Posterior cingulate gyrus (tissue), 11 donors: ENCODE measurements around the gene DCAF4.

Source experiments
- DNase-seq, 10 donors: peaks; one replicate each; pipeline versions ENCODE4 v3.0.0 to v3.0.0-alpha.2; 2020 to 2021; ENCODE audit warnings: mixed read lengths in 3 of 10
- intact Hi-C: fragments of 100-400 bp; cut with DNase I; formaldehyde crosslinking; loops from one replicate; pipeline ENCODE4 v1.15.1; 2023

The DCAF4 gene, protein sequence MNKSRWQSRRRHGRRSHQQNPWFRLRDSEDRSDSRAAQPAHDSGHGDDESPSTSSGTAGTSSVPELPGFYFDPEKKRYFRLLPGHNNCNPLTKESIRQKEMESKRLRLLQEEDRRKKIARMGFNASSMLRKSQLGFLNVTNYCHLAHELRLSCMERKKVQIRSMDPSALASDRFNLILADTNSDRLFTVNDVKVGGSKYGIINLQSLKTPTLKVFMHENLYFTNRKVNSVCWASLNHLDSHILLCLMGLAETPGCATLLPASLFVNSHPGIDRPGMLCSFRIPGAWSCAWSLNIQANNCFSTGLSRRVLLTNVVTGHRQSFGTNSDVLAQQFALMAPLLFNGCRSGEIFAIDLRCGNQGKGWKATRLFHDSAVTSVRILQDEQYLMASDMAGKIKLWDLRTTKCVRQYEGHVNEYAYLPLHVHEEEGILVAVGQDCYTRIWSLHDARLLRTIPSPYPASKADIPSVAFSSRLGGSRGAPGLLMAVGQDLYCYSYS

DNA sequence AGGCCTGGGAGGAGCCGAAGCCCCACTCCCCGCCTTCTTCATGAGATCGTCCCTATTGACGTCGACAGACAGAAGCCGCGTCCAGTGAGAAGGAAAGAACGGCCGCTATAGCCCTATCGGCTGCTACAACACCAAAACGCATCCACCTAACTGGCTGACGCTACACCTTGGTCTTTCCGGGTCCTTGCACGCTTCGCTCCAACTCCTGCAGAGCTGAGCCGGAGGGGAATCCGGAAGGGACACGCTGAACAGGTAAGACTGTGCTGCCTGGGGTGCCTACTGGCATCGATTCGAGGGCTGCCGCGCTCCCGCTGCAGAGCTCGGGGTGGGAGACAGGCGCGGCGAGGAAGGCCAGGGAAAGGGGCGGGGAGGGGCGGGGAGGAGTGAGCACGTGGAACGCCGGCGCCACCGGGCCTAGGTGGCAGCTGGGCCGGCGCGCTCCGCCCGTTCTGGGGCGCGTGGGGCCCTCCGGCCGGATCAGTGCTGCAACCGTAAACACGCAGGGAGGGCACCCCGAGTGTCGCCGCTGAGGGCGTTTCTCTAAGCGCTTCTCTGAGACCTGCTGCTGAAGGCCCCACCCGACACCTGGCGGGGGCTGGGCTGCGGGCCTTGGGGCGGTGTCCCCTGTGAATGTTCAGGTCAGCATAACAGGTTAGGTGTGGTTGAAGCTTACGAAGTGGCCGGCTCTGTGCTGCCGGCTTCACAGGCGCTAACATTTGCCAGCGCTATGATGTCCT is at the start of gene DCAF4:
Gene DCAF4, plus strand, starts transcription at position 173 of the 737 bp plus-strand sequence. CDS start 11,515 bp downstream, outside the sequence.
- DNase-seq, result peak; percentile 85 to 99 (median 94)
- intact Hi-C loops, result no loop called here

DNA sequence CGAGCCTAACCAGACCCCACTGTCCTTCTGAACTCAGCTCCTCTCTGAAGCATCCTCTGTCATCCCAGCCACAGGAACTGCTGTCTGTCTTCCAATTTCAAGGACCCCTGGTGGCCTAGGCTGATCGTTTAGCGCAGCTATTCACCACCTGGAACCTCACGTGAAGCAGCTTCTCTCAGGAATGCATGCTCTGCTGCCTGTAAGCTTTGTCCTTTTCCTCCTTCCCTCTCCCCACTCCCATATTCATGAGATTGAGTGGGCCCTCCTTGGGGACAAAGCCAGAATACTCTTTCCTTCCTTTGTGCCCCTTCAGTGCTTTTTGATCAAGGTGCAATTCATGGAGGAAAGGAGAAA is 49.6 kb upstream of the DCAF4 start:
- no peak for DNase-seq
- intact Hi-C loops, result no loop called here

DNA sequence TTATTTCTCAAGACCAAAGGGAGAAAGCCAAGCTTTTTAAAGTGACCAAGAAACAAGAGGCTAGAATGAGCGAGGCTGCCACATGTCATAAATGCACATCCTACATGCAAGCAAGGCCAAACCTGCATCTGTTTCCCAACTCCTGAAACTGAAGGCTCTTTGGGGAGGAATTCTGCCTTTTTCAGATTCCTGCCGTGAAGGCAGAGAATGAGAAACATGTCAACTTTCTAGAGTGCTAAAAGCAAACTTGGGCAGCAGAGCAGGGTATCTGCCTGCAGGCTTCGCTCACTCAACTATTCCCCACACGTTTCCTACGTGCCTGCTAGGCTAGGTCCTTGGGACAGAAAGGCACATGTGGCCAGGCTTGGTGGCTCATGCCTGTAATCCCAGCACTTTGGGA is 47.5 kb upstream of the DCAF4 start:
- intact Hi-C loops, result no loop called here
- no peak for DNase-seq

DNA sequence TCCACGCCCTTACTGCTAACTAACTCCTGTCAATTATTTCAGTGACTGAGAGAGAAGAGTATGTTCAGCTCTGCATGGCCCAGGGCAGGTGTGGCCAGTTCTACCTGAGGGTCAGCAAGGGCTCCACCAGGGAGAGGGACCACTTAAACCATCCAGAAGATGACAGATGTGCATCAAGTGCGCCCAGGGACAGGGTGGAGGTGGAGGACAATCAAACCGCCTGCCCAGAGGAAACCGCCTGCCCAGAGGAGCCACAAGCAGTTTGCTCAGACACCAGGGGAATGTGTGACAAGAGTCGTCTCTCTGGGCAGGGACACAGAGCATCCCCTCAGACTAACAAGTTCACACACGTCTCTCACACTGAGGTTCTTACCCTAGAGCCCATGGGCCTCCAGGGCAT is 46.8 kb upstream of the DCAF4 start:
- intact Hi-C loops, result no loop called here
- DNase-seq, result no peak

DNA sequence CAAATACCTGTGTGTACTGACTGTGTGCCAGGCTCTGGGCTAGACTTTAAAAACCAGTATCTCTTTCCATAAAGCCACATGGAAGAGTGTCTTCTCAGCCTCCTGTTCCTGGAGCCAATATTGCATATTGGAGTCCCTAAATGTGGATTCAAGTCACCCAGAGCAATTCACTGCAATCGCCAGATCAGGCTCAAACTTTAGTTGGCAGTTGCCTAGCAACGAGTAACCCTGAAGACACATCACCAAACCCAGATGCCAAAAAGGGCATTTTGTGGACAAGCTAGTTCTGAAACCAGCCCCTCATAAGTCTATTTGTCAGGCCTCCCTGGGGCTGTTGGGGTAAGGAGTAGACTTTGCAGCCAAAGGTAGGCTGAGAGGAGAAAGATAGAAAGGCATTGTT is 46.1 kb upstream of the DCAF4 start:
- intact Hi-C loops, result no loop called here
- DNase-seq, result no peak

DNA sequence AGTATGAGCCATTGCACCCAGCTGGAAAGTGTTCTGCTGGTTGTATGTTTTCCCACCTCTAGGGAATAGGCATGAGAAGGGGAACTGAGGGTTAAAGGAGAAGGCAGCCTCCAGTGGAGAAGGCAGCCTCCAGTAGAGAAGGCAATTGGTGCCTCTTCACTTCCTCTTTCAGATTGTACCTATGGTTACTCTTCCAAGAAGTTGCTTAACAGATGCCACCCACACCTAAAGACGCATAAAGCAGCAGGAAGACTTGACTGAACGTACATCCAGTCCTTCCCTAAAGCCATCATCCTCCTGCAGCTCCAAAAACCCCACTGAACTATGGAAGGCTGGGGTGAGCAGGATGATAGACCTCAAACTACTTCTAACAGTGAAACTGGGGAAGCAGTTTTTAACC is 45.4 kb upstream of the DCAF4 start:
- no peak for DNase-seq
- intact Hi-C loops, result no loop called here

DNA sequence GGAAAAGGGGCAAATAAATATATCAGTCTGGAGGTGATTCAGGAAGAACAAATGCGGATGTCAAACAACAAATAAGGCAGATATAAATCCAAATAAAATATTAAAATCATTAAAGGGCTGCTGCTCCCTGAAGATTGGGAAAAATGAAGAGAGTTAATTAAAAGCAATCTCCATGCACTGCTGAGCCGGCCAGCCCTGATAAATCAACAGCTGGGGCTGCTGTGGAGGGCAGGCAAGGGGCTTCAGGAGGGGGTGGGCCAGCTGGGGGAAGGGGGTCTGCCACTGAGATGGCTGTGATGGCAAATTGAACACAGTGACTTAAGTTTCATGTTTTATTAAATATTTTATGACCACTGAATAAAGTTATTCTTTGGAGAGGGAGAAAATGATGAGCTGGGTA is 44.7 kb upstream of the DCAF4 start:
- no peak for DNase-seq
- intact Hi-C loops, result no loop called here

DNA sequence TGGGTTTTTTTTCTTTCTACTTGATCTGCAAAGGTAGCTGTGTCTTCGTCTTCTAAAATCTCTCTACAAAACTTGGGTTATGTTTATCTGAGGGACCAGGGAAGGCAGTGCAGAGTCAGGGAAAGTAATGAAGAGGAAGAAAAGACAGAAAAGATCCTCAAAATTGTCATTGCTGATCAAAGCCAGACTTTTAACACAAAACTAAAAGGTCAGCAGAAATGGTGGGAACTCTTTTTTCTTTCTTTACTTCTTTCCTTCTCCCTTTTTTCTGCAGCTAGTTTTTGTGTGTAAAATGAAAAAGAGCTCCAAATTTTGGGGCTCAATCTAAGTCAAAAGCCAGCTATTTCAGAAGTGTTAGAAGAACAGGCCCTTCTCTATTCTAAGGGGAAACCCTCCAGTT is 44.2 kb upstream of the DCAF4 start:
- intact Hi-C loops, result no loop called here
- no peak for DNase-seq

DNA sequence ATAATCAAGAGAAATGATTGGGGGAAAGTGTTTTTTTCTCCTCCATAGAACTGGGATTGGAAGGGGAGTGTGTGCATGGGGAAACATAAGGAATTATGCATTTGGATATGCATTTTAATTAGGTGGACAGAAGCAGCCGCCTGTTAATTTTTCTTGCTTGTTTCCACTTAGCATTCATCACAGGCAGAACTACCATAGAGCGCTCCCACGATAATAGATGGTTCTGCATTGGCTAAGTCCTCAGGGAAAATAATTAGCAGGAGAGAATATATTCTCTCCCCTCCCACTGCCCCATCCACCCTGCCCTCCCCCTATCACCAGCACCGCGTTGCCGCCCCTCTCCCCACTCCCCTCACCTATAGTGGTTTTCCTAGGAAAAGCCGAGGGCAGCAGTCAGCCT is 43.8 kb upstream of the DCAF4 start:
- no peak for DNase-seq
- intact Hi-C loops, result no loop called here

DNA sequence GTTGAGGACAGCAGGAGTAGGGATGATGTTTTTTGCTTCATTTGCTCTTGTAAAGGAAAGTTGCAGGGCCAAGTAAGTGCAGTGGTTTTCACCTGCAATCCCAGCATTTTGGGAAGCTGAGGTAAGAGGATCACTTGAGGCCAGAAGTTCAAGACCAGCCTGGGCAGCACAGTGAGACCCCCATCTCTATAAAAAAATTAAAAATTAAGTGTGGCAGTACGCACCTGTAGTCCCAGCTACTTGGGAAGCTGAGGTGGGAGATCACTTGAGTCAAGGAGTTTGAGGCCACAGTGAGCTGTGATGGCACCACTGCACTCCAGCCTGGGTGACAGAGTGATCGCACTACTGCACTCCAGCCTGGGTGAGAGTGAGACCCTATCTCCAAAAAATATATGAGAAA is 43.2 kb upstream of the DCAF4 start:
- intact Hi-C loops, result no loop called here
- no peak for DNase-seq

DNA sequence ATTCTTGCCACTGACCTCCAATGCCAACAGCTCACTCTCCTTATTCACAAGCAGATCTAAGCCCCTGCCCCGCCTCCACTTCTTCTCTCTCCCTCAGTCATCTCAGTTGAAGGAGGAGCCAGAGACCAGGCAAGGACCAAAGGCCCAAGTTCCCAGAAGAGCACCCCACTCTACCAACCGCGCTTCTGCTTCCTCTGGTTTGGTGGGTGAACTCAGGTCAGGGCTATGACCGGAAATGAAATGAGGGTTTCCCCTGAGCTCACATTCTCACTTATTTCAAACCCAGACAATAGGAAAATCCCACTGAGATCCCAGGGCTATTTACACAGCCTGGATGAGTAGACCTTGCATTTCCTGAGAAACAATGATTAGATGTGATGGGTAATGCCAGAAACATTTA is 42.3 kb upstream of the DCAF4 start:
- DNase-seq, result no peak

DNA sequence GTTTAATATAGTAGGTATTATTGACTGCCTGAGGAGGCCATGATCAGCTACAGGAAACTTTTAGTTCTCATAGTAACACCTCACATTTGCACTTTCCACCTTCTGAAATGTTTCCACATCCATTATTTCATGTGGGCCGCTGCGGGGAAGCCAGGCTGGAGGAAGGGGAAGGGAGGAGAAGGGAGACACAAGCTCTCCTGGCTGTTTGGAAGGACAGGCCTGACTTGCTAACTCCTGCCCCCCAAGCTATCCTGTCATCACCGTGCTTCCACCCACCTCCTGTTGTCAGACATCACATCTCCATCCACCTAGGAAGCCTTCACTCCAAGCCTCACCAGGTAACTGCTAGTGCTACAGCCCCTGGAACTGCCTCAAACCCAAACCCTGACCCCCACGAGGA is 41.9 kb upstream of the DCAF4 start:
- DNase-seq, result no peak
- intact Hi-C loops, result no loop called here

More for the DNA sequence above, 42.3 kb upstream of the DCAF4 start:
- intact Hi-C loops, result no loop called here

DNA sequence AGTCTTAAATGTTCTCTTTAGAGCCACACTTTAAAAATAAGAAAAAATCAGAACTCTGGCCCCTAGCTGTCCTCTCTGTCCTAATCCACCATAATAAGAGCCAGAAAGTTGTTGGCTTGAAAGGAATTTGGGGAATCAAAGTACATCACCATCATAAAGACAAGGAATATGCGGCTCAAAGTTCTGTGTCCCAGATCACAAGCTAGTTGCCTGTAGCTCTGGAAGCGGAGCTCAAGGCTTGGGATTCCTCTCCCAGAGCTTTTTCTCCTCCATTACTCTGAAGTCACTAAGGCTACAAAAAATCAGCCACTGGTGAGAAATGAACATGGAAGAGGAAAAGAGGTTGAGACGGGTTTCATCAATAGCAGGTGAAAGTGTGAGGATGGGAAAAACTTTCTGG is 38.8 kb upstream of the DCAF4 start:
- intact Hi-C loops, result no loop called here
- DNase-seq, result no peak

DNA sequence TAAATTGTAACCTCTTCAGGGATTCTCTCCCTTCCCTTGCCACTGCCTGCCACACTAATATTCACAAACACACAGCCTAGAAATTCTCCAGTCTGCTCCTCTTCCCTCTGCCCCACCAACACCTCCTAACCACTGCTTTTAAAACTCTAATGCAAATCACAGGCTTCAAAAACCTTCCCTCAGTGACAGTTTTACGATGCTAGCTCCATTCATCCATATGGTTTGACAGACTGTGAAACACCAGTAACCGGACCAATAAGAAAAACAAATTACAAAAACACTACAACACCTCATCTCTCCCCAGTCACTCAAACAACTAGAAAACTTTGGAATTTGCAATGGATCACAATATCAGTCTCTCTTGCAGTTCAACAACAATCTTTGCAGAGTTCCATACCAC is 38.1 kb upstream of the DCAF4 start:
- DNase-seq, result no peak
- intact Hi-C loops, result no loop called here

DNA sequence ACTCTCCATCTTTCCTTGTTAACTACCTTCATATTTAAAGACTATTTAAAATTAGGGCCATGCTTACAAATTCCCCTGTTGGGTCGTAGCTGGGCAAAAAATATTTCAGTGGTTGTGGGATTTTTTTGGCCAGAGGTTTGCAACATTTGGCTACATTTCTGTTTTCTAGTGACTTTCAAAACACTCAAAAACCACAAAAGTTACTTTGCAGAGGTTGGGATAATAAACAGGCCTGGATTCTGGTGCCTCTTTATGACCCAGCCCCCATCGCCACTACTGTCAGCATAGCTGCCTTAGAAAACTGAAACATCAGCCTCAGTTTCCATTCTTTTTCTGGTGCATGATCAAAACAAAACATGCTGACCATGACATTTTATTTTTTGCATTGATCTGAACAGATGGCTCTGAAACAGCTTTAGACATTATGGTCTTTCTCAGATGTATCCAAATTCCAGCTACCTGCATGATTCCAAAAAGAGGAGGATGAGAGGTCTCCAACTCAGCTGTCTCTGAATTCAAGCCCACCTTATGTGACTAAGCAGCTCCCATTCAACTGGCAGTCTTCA is 37.5 kb upstream of the DCAF4 start:
- intact Hi-C loops, result no loop called here
- DNase-seq, result no peak

DNA sequence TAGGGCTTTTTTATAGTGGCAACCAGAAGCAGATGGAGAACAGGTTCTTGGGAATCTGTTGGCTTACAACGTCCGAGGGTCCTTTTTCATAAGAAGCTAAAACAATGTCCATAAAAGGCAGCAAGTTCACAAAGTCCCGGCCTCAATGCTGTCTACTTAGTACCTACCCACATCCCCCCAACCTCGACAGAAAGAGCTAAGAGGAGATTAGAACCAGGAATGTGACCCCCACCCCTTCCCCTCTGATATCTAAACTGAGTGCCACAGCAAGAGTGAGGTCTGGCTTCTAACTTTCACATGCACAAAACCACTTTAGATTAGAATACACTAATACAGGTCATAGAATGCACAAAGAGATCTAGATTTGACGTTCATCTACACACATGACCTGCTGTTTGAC is 36.9 kb upstream of the DCAF4 start:
- intact Hi-C loops, result no loop called here
- DNase-seq, result no peak

DNA sequence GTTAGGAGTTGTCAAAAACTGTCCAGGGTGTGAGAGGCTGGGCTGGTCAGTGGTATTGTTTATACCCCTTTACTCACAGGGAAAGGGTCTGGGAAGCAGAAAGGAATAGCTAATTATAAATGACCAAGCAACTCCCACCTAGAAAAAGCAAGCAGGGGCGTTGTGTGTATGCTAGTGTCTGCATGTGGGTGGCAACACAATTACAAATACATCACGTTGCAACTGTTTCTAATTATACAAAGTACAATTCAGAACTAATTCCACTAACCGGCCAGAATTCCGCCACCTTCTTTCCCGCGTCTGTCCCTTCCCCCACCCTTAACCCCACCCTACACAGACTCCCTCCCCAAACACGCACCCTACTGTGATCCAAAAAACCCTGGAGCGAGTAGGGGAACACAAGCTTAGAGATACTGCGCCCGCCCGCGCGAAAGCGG is 34.6 kb upstream of the DCAF4 start:
- intact Hi-C loops, result loop anchor here (5.0 kb wide), 3 partner anchors 79 to 174 kb away; no protein-coding TSS in a partner anchor
- DNase-seq, result no peak

DNA sequence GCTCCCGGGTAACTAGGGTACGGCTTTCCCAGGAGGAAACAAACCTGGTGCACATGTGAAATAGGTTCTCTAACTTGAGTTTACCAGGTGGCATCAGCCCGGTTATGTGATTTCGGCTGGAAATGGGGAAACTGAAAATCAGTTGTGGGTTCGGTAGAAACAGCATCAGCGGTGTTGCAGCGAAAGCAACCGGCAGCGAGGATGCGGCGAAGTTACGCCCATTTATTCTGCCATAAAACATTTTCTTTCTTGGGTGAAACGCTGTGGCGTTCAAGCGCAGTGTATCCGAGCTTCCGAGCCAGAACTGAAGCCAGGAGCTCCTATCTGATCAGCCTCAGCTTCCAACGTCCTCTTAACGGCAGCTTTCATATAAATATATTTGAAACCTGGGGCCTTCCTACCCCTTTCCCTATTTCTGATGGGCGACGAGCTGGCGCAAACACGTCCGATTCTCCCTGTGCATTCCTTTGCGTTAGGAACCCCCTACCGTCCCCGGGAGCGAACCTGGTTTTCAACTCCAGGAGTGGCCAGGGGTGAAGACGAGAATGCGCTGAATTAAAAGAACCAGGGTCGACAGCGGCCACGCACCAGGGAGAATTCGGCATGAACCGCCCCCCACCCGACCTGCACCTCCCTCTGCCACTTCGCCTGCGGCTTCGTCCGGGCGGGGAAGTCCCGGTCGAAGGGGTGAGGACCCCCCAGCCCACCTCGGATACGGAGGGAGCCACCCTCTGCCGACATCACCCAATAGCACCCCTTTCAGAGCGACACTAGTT is 34.0 kb upstream of the DCAF4 start:
- intact Hi-C loops, result loop anchor here (5.0 kb wide), 3 partner anchors 80 to 175 kb away; no protein-coding TSS in a partner anchor
- DNase-seq, result peak in 7 of 10 donors; percentile 12 to 85 (median 31)

DNA sequence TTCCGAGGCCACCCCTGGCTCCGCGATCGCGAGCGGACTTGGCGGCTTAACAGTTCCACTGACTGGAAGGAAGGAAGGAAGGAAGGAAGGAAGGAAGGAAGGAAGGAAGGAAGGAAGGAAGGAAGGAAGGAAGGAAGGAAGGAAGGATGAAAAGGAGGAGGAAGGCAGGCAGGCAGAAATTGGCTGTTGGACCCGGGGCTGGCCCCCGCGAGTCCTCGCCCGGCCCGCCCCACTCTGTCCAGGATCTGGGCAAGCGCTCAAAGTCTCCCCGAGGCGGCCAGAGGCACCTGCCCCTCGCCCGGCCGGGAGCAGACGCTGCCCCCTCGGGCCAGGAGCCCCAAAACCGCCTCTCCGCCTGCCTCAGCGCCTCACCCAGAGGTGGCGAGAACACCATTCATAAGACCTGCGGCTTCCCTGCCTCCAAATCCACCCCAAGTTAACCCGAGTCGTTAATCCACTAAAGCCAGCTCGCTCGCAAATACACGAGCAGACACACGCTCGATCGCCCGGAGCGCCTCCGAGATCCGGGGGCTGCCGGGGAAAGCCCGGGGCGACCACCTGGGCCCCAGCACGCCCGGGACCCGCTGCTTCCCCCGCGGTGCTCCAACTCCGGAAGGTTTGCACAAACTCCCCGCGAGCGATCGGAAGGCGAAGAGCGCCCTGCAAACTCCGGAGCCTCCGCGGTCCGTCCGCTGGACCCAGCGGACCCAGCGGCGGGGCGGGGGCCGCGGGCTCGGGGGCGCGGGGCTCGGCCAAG is 33.2 kb upstream of the DCAF4 start:
- intact Hi-C loops, result loop anchor here (5.0 kb wide), 3 partner anchors 81 to 176 kb away; no protein-coding TSS in a partner anchor
- peak; percentile 11 to 91 (median 47) for DNase-seq
